ENCODE results near the gene FARS2. TPM values are rescaled to one million over a fixed set of nuclear protein-coding genes. Genes with fewer than 3 reads are reported as not detected.

FARS2 gene
- total and polyA plus RNA-seq, 9 of the 15 experiments (the other 6 are each of a cell fraction or from before 2014, with no cell fraction given): 16.5 to 62.2 (median 27.0) TPM

GRCh38 chr6:5657684-5658430 is 396.5 kb downstream of the FARS2 start (continued):
- no peak for TF ChIP-seq HES1 (IDR thresholded peaks at IDR 0.05; ENCODE audit: low read depth)
- TF ChIP-seq SETDB1 (IDR thresholded peaks at IDR 0.05; ENCODE audit: low read length): no peak
- no peak for TF ChIP-seq MYC (IDR thresholded peaks at IDR 0.05; ENCODE audit: low read depth, low read length)
- TF ChIP-seq MYC (CRISPR knock-in tag; IDR thresholded peaks at IDR 0.05; ENCODE audit: borderline replicate concordance, low read depth): no peak
- no peak for TF ChIP-seq ZNF124 (CRISPR knock-in tag; IDR thresholded peaks at IDR 0.05)
- no peak for TF ChIP-seq CEBPZ (IDR thresholded peaks at IDR 0.05; ENCODE audit: borderline replicate concordance, low read depth, low read length)

DNA sequence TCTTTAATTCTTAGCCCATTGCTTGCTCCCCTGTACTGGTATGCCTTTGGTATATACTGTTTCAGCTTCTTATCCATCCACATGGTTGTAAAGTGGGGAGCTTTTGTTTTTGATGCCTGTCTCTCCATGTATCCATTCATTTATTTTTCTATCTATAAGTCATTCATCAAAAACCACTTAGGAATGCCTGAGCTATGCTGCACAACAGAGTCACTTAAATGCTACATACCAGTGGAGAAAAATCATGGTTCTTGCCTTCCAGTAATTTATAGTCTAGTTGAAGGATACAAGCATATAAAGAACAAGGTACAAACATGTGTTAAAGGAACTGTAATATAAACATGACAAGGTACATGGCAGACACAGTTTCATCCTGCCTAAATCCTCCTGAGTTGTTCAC is 398.2 kb downstream of the FARS2 start:
- Histone ChIP-seq H3K4me1 (replicated peaks in 1 of 2; ENCODE audit: control insufficient read depth in 2 of 2, insufficient read depth in 2 of 2, low read length in 2 of 2) (no peaks in the 10 kb centered on the region), H3K9me1 (ENCODE audit: control insufficient read depth, insufficient read depth, low read length) (no peaks in the 10 kb centered on the region), H2AFZ (ENCODE audit: low read depth, low read length) (no peak overlapping the region), H3K36me3 (ENCODE audit: control insufficient read depth, insufficient read depth, low read length) (no peaks in the 10 kb centered on the region), H3K4me3 (no peak overlapping the region), H3K9ac (ENCODE audit: insufficient read depth in 1 of 2, low read depth in 2 of 2, low read length in 2 of 2) (no peak overlapping the region), H4K20me1 (replicated peaks; ENCODE audit: control insufficient read depth, insufficient read depth, low read length) (no peaks in the 10 kb centered on the region; the same call in 1 of the 2 replicates), H3K4me2 (ENCODE audit: insufficient read depth, low read length) (no peak overlapping the region), H3K27me3 (ENCODE audit: control insufficient read depth in 2 of 2, insufficient read depth in 2 of 2, low read length in 2 of 2) (no peaks in the 10 kb centered on the region), H3K27ac (ENCODE audit: extremely low read depth, low read depth, low read length) (no peak overlapping the region), H3K9me3 (replicated peaks; ENCODE audit: control insufficient read depth, insufficient read depth, low read depth, low read length) (no peaks in the 10 kb centered on the region), H3K79me2 (ENCODE audit: control insufficient read depth, insufficient read depth, low read length) (no peaks in the 10 kb centered on the region)
- no peak for DNase-seq (ENCODE audit: extremely low read depth in 1 of 4, low spot score in 3 of 4)
- no peak for FAIRE-seq
- POLR2A ChIA-PET: no interaction called here
- in situ Hi-C loops (cut with MboI) (no loop called here), intact Hi-C loops (cut with micrococcal nuclease) (no loop called here)
- CTCF ChIA-PET (ENCODE audit: low intra/inter-chr PET ratio): no interaction called here
- BruUV-seq (replicated peaks): no TSS peak
- no peak for ATAC-seq
- TF ChIP-seq, protein P1, sequence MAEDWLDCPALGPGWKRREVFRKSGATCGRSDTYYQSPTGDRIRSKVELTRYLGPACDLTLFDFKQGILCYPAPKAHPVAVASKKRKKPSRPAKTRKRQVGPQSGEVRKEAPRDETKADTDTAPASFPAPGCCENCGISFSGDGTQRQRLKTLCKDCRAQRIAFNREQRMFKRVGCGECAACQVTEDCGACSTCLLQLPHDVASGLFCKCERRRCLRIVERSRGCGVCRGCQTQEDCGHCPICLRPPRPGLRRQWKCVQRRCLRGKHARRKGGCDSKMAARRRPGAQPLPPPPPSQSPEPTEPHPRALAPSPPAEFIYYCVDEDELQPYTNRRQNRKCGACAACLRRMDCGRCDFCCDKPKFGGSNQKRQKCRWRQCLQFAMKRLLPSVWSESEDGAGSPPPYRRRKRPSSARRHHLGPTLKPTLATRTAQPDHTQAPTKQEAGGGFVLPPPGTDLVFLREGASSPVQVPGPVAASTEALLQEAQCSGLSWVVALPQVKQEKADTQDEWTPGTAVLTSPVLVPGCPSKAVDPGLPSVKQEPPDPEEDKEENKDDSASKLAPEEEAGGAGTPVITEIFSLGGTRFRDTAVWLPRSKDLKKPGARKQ (CRISPR knock-in tag; IDR thresholded peaks at IDR 0.05): no peak
- TF ChIP-seq HNRNPLL (IDR thresholded peaks at IDR 0.05; ENCODE audit: low read depth, low read length, poor library complexity, severe bottlenecking) (no peak), ZNF740 (CRISPR knock-in tag; IDR thresholded peaks at IDR 0.05) (no peak), ZNF740 (tag; IDR thresholded peaks at IDR 0.05) (no peak), RFX1 (IDR thresholded peaks at IDR 0.05) (no peak), BRCA1 (IDR thresholded peaks at IDR 0.05) (no peak), BRCA1 (CRISPR knock-in tag; IDR thresholded peaks at IDR 0.05) (no peak), HDAC2 (IDR thresholded peaks at IDR 0.05) (no peak), NFE2L1 (tag; IDR thresholded peaks at IDR 0.05; ENCODE audit: borderline replicate concordance, low read depth) (no peak), BCOR (IDR thresholded peaks at IDR 0.05) (no peak)
